ENCODE results near the gene ATP2B3.
A peak's percentile ranks its signal among the peaks of the same experiment; 100 is the strongest.

The ATP2B3 gene

DNA sequence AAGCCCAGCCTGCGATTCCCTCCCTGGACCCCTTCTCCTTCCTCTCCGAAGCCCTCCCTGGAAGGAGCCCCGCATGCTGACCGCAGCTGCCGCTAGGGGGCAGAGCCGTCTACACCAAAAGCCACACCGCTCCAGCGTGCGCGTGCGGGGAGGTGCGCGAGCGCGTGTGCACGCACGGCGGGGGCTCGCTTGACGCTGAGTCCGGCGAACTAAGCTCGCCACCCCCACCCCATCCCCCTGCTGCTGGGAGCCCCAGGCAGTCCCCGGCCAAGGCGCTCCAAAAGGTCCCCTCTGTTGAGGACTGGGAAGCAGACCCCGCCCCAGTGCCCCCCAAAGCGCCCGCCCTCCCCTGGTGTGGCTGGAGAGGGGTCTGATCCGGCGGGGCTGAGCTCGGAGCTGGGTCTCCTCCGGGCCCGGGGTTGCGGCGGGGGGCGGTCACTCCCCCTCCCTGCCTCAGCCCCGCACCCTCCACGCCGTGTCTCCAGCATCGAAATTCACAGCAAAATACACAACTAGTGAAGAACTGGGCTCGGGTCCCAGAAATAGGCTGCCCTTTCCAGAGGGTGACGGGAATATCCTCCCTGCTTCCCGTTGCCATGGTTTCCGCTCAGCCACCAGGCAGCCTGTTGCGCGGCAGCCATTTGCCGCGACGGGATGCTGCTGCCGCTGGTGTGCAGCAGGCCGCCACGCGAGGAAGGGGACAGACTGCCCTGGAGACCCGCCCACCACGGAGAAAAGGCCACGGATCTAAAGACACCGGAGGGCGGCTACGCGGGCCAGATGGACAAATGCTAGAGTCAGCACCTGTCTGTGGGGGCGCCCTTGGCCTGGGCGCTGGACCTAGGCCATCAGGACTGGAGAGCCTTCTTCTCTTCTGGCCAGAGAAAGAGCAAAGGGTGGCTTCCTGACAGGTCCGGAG, 92.7 kb downstream of the ATP2B3 start:
- DNase-seq (ENCODE audit: low read depth in 3 of 3, low spot score in 1 of 3) = peak; percentile 38 to 71 (median 60)

DNA sequence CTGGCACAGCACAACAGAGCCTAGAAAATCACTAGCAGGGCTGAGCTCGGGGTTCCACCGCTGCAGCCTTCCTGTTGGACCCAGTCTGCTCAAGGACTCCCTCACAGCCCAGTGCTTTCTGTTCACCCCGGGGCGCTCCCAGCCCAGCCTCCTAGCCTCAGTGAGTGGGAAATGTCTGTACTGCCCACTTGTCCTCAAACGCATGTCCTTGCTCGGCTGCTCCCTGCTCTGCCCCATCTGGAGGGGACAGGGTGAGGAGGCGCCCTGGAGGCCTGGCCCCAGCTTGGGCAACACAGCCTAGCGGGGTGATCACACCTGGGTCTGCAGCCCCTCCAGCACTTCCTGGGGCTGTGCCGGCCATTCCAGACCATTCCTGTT, 93.4 kb downstream of the ATP2B3 start:
- no peak for DNase-seq (ENCODE audit: low read depth in 3 of 3, low spot score in 1 of 3)

- no peak for DNase-seq (ENCODE audit: low read depth in 3 of 3, low spot score in 1 of 3)
These were observed 94.1 kb downstream of the ATP2B3 start for GRCh38 chrX:153611298-153612095.

GRCh38 chrX:153612413-153612812, 95.0 kb downstream of the ATP2B3 start:
- no peak for DNase-seq (ENCODE audit: low read depth in 3 of 3, low spot score in 1 of 3)

DNA sequence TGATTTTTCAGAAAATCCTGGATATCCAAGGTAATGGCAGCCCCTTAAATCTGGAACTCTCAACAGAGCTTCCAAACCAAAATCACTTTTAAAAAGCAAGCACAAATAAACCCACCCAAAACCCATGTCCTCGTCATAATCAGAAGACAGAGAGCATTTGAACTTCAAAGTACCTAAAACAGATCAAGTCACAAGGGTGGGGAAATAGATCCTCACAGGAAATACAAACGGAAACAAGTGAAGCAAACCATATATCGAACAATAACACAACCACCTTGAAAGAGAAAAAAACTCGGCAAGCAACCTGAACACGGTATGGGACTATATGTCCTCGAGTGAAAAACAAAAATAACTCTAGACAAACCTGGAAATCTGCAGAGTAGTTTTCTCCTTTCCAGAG, 97.4 kb downstream of the ATP2B3 start:
- DNase-seq (ENCODE audit: low read depth in 3 of 3, low spot score in 1 of 3) = no peak

DNA sequence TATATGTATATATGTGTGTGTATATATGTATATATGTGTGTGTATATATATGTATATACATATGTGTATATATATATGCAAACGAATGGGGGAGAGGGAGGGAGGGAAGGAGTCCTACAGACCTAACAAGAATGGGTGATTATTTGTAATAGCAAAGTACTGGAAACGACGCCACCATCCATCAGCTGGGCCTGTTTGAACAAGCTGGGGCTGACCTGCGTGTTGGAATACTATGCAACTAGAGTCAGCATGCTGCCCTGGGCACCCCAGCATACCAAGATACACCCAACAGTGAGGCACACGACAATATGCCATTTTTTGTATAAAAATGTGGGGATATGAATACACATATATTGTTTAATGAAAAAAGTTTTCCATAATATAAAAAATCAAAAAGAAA, 103.1 kb downstream of the ATP2B3 start:
- no peak for DNase-seq (ENCODE audit: low read depth in 3 of 3, low spot score in 1 of 3)

GRCh38 chrX:153621949-153622598, 104.6 kb downstream of the ATP2B3 start:
- DNase-seq (ENCODE audit: low read depth in 3 of 3, low spot score in 1 of 3) = no peak

DNA sequence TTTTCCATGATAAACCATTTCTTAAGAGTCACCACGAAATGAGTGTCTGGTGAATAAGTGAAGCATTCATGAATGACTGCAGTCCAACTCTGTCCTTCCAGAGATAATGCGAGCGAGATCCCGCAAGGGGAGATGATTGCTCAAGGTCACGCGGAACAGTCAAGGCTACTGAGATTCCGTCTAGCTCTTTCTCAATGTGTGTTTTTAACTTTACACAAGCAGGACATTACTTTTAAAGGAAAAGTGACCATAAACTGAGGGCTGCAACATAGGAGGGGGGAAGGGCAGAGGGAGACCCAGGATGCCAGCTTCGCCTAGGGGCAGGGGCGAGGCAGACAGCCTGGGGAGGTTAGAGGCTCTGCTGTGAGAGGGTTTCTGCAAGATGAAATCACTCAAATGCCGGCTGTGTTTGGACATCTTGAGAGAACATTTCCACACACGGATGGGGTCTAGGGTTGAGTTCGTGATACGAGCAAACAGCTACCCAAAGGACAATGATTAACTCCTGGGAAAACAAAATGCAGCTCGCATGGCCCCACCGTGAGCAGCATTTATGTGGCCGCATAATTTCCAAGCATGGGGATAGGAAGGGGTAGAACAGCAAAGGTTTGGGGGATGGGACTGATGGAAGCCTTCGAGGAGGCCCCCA, 105.3 kb downstream of the ATP2B3 start:
- no peak for DNase-seq (ENCODE audit: low read depth in 3 of 3, low spot score in 1 of 3)

GRCh38 chrX:153623310-153624029, 106.0 kb downstream of the ATP2B3 start:
- no peak for DNase-seq (ENCODE audit: low read depth in 3 of 3, low spot score in 1 of 3)

DNA sequence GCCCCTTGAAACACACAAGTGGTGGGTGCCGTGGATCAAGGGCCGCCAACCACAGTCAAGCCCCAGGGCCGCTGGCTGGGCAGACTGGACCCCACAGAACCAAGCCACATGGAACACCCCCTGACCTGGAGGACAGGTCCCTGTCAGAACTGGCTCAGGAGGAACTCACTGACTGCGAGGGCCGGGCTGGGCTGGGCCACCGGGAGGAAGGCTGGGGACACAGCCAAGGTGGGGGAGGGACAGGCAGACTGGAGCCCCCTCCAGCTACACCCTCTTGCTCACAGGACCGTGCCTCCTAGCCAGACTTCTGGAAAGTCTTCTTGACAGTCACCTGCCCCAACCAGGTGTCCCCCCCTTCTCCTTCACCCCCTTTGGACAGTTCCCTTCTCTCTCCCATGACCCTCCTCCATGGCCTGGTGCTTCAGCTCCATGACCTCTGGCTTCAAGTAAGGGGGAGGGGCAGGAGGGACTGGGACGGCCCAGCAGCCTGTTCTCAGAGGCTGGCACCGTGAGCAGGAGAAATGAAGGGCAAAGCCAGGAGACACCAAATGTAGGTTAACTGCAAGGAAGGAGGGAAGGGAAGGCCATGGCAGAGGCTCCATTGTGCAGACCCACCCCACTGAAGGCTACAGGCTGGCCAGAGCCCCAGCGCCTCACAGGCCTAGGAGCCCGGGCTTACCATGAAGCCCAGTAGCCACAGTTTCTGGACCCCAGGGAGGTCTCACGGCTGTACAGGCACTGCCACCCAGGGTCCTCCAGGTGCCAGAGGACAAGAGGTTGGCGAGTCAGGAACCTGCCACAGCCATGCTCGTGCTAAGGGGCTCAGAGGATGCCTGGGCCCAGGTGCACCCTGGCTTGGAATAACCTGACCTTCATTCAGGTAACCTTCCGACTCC, 107.0 kb downstream of the ATP2B3 start:
- no peak for DNase-seq (ENCODE audit: low read depth in 3 of 3, low spot score in 1 of 3)

GRCh38 chrX:153625271-153626024, 108.0 kb downstream of the ATP2B3 start:
- no peak for DNase-seq (ENCODE audit: low read depth in 3 of 3, low spot score in 1 of 3)

DNA sequence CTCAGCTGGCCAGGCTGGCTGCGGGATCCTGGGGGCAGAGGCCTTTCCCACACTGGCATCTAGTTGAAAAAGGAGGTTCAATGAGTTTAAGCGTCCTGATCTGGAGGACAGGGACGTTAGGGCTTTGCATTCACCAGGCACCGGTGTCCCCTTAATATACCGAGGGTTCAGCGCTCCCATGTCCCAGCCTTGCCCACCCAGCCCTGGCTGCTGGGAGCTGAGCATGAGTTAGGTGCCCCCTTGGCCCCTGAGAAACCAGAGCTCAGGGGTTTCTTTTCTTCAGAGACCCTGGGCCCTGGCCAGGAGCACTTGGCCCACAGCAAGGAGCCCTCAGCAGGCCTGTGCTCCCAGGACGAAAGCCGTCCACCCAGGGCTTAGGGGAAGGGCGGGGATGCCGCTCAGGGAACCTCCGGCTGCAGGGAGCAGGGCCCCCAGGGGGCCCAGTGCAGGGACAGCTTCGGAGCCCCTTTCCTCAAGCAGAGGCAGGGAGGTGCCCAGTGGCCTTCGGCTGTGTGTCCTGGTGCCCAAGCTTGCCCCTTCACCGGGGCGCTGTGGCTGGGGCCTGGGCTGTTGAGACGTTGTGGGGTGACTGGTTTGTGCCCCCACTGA, 108.7 kb downstream of the ATP2B3 start:
- DNase-seq (ENCODE audit: low read depth in 3 of 3, low spot score in 1 of 3) = no peak

DNA sequence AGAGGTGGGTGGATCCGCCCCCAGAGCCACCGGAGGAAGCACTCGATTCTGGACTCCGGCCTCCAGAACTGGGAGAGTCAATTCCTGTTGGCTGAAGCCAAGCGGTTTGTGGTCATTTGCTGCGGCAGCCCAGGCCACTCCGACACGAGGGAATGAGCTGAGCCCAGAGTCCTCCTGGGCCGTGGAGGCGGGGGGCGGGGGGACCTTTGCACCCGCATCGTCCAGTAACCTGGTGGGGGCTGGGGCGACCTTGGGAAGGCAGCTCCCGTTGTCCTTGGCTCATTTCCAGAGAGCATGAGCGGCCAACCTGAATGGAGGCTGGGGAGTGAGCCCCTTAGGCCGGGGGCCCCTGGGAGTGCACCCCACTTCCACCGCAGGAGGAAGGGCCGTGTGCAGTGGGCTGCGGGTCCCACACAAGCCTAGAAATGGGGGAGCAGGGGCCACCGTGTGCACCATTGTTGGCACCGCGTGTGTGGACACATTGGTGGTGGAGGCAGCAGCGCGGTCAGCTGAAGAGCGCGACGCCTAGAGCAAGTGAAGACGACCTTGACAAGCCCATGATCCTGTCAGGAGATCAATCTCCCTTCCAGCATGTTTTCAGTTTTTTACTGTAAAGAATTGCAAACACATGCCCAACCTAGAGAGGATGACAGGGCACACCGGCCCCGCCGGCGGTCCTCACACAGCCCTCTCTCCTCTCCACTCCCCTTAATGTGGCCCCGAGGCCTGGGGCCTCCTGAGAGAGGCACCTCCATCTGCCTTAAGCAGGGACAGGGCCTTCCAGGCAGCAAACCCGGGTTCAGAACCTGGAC, 109.6 kb downstream of the ATP2B3 start:
- DNase-seq (ENCODE audit: low read depth in 3 of 3, low spot score in 1 of 3) = no peak

DNA sequence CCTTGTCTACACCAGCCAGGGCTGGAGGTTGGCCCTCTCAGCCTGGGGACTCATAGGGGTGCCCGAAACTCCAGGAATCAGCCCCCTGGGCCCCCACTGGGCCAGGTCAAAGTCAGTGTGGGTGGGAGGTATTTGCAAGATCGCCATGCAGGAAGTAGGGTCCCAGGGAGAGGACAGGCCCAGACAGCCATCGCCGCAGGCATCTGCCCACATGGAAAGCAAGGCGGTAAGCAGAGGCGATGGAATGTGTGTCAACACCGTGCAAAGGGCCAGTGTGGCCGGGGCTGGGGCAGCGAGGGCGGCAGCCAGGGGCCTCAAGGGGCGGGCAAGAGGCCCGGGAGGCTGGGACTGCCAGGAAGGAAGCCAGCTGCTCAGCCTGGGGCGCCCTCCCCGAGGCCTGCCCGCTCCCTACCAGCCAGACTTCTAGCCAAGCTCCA, 110.3 kb downstream of the ATP2B3 start:
- DNase-seq (ENCODE audit: low read depth in 3 of 3, low spot score in 1 of 3) = no peak

GRCh38 chrX:153628129-153628528, 110.7 kb downstream of the ATP2B3 start:
- no peak for DNase-seq (ENCODE audit: low read depth in 3 of 3, low spot score in 1 of 3)

DNA sequence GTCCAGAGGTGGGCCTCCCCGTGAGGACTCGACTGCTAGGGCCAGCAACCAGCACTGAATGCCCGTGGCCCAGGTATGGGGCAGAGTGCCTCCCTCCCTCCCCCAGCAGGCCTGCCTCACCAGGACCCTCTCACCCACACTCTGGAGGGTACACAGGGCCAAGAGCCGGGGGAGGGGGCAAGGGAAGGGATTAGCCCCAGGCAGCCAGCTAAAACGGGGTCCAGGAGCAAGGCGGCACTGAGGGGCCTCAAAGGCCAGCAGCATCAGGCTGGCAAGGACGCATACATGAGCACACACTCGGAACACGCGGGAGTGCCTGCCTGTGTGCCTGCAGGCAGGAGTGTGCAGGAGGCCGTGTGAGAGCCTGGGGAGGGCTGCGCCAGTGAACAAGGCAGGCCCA, 111.2 kb downstream of the ATP2B3 start:
- DNase-seq (ENCODE audit: low read depth in 3 of 3, low spot score in 1 of 3) = no peak

GRCh38 chrX:153631346-153631745, 113.9 kb downstream of the ATP2B3 start:
- no peak for DNase-seq (ENCODE audit: low read depth in 3 of 3, low spot score in 1 of 3)

Data from stimulated activated CD4-positive, alpha-beta T cell treated with anti-CD3 and anti-CD28 coated beads, TNF-alpha, amount 100 ng/mL, for 1 hour (primary cell).